Smooth muscle cell (in vitro differentiated cells): ENCODE results near the gene PODXL. TPM values are rescaled to one million over a fixed set of nuclear protein-coding genes. Genes with fewer than 3 reads are reported as not detected.
A peak's percentile ranks its signal among the peaks of the same experiment; 100 is the strongest.

ENCODE experiments used
- DNase-seq: peaks from one replicate; lab custom pipeline; 2025; ENCODE audit not compliant: unreplicated experiment; lab: John Stamatoyannopoulos, UW
- H2AFZ ChIP-seq: fragments of 200-600 bp; sonication (generic); 2 replicates; pipeline ENCODE4 v1.6.0; 2016; ENCODE audit warnings: antibody characterized with exemption, low read depth, mild to moderate bottlenecking
- H3F3A ChIP-seq: fragments of 200-600 bp; sonication (generic); 2 replicates; pipeline ENCODE4 v1.6.0; 2017; ENCODE audit warnings: antibody characterized with exemption, low read depth
- H3K27ac ChIP-seq: fragments of 200-600 bp; sonication (generic); 2 replicates; pipeline ENCODE4 v1.5.1; 2016; ENCODE audit warnings: low read depth, mild to moderate bottlenecking
- H3K27me3 ChIP-seq: fragments of 200-600 bp; sonication (generic); 2 replicates; pipeline ENCODE4 v1.6.1; 2016; ENCODE audit warnings: low read depth, mild to moderate bottlenecking
- H3K36me3 ChIP-seq: fragments of 200-600 bp; sonication (generic); 2 replicates; pipeline ENCODE4 v1.5.1; 2016; ENCODE audit warnings: low read depth
- H3K4me1 ChIP-seq: fragments of 200-600 bp; sonication (generic); 2 replicates; pipeline ENCODE4 v1.5.1; 2016; ENCODE audit warnings: low read depth
- H3K4me2 ChIP-seq: fragments of 200-600 bp; sonication (generic); 2 replicates; pipeline ENCODE4 v1.6.0; 2016; ENCODE audit warnings: mild to moderate bottlenecking
- H3K4me3 ChIP-seq: fragments of 200-600 bp; sonication (generic); 2 replicates; pipeline ENCODE4 v1.5.1; 2016; ENCODE audit warnings: mild to moderate bottlenecking
- H3K79me2 ChIP-seq: fragments of 200-600 bp; sonication (generic); 2 replicates; pipeline ENCODE4 v1.6.0; 2016; ENCODE audit warnings: low read depth, mild to moderate bottlenecking
- H3K9ac ChIP-seq: fragments of 200-600 bp; sonication (generic); 2 replicates; pipeline ENCODE4 v1.6.0; 2016; ENCODE audit warnings: low read depth
- H3K9me3 ChIP-seq: fragments of 200-600 bp; sonication (generic); replicated peaks from 2 replicates; pipeline ENCODE4 v1.5.1; 2016; ENCODE audit warnings: low read depth
- H4K20me1 ChIP-seq: fragments of 200-600 bp; sonication (generic); 2 replicates; pipeline ENCODE4 v1.6.0; 2016; ENCODE audit warnings: low read depth
- WGBS: methylation state at CpG from one replicate; pipeline ENCODE4 v1.1.7; 2016; ENCODE audit warnings: low lambda C conversion rate; 5-methylcytosine and 5-hydroxymethylcytosine counted together
- polyA plus RNA-seq: library from polyadenylated mRNA; unstranded; fragments of >200 nt; fragmentation: Nextera tagmentation; extraction: Ambion mirVana; gene quantifications from 2 replicates; pipeline ENCODE4 v1.2.1, GENCODE V29; 2016
- total RNA-seq: library from RNA; depleted of rRNA; stranded (reverse); fragments of >200 nt; gene quantifications from 2 replicates; pipeline ENCODE4 v1.2.3, GENCODE V29; 2014
- TF ChIP-seq, protein P1 (sequence below): fragments of 200-600 bp; sonication (generic); IDR thresholded peaks from 2 replicates; pipeline ENCODE4 v1.5.1; 2017; ENCODE audit warnings: borderline replicate concordance, mild to moderate bottlenecking, antibody characterized with exemption; ENCODE audit not compliant: insufficient read depth, poor library complexity, severe bottlenecking

PODXL gene
- total and polyA plus RNA-seq, 2 experiments from 2014 or later, result 2.1 to 10.8 TPM

DNA sequence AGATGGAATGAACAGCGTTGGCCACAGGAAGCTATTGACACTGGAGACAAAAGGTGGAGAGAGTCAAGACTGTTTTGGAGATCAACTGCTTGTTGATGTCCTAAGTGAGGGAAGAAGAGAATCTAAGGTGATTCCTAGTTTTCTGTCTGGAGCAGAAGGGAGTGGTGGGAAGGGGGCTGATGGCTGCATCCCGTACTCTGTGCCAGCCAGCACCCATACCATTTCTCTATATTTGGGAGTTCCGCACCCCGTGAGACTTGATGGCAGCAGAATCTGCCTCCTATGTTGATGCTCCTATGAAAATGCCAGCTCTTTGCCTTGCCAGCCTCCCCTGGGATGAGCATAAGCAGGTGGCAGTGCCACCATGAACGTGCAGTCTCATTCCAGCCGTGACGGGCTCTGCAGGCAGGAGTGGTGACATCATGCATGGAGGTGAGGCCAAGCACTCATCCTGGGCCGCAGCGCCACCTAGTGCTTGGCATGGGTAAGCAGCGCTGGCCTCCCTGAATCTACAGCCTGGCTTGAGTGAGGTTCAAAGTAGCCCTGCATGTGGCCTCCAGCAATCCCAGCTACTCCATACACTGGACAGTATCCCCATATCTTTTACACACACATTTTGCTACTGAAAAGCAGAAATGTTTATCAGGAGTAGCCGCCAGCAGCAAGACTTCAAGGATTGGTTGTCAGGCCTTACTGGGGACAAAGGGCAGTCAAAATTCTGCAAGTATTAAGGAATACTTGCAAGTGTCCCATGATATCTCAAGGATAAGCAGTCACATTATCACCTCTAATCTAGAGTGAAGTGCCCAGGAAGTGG is 43.0 kb downstream of the PODXL start:
- DNase-seq, result peak; percentile 36

DNA sequence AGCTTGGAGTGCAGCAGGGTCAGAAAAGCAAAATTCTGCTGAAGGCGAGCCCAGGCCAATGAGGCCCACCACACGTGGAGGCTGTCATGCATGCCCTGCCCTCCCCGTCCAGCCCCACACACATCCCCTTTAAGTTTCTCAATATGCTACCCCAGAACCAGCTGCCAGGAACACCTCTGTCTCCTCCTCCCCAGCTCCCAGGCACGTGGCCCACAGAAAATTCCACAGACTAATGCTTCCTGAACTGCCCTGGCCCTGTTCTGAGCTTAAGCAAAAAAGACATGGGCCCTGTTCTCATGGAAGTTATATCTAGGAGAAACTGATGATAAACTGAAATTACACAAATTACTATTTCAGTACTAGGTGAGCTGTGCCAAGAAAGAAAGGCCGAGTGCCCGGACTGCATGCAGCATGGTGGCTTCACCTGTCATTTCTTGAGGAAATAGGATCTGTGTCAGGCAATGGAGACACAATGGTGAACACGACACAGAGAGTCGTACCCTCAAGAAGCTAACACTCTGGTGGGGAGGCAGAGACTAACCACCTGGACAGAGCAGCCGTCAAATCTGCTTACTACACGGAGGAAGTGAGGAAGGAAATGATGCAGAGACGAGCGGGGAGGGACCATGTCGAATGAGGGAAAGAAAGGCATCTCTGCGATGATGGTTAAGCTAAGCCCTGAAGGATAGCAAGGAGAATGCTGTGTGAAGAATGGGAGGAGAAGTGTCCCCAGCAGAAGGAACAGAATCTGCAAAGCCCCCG is 44.5 kb downstream of the PODXL start:
- no peaks in the 10 kb centered on the region for H3K36me3 ChIP-seq
- H3K4me3 ChIP-seq, result no peak overlapping the region
- WGBS, result 93% methylated on average over 13 of the region's 15 CpGs
- no peak for DNase-seq
- peaks cover 4% of the 10 kb centered on the region for H3K4me1 ChIP-seq
- H3K27ac ChIP-seq, result no peak overlapping the region
- no peak overlapping the region for H2AFZ ChIP-seq
- TF ChIP-seq, protein P1, sequence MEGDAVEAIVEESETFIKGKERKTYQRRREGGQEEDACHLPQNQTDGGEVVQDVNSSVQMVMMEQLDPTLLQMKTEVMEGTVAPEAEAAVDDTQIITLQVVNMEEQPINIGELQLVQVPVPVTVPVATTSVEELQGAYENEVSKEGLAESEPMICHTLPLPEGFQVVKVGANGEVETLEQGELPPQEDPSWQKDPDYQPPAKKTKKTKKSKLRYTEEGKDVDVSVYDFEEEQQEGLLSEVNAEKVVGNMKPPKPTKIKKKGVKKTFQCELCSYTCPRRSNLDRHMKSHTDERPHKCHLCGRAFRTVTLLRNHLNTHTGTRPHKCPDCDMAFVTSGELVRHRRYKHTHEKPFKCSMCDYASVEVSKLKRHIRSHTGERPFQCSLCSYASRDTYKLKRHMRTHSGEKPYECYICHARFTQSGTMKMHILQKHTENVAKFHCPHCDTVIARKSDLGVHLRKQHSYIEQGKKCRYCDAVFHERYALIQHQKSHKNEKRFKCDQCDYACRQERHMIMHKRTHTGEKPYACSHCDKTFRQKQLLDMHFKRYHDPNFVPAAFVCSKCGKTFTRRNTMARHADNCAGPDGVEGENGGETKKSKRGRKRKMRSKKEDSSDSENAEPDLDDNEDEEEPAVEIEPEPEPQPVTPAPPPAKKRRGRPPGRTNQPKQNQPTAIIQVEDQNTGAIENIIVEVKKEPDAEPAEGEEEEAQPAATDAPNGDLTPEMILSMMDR, result no peak
- H3F3A ChIP-seq, result no peaks in the 10 kb centered on the region
- H3K79me2 ChIP-seq, result no peaks in the 10 kb centered on the region
- no peak overlapping the region for H3K9ac ChIP-seq
- H4K20me1 ChIP-seq, result no peaks in the 10 kb centered on the region
- no peak overlapping the region for H3K4me2 ChIP-seq
- H3K9me3 ChIP-seq, result no peaks in the 10 kb centered on the region
- no peaks in the 10 kb centered on the region for H3K27me3 ChIP-seq

More for the DNA sequence above, 43.0 kb downstream of the PODXL start:
- peak overlapping the region; percentile 63 for H3K4me2 ChIP-seq
- no peak overlapping the region for H2AFZ ChIP-seq
- H3K27ac ChIP-seq, result no peak overlapping the region
- no peaks in the 10 kb centered on the region for H3K9me3 ChIP-seq
- WGBS, result 36% methylated on average over 11 of the region's 11 CpGs
- no peak overlapping the region for H3K4me3 ChIP-seq
- H3K4me1 ChIP-seq, result peaks cover 4% of the 10 kb centered on the region
- H4K20me1 ChIP-seq, result no peaks in the 10 kb centered on the region
- H3K36me3 ChIP-seq, result no peaks in the 10 kb centered on the region
- H3K9ac ChIP-seq, result no peak overlapping the region
- H3F3A ChIP-seq, result no peaks in the 10 kb centered on the region
- H3K79me2 ChIP-seq, result no peaks in the 10 kb centered on the region
- H3K27me3 ChIP-seq, result no peaks in the 10 kb centered on the region
- TF ChIP-seq, protein P1, result peak; percentile 94

DNA sequence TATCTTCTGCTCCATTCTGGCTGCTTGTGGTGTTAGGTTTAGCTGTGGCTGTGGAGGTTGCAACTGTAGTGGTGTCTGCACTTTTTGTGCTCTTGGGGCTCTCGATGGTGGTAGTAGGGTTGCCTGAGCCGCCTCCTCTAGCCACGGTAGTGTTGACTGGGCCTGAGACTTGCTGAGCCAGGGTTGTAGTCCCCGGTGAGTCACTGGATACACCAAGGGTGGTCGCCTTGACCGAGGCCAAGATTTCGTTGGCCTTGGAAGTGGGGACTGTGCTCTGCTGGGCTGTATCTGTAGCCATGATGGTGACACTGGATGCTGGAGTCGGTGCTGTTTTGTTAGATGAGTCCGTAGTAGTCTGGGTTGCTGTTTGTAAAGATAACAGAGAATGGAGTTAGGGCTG is 45.4 kb downstream of the PODXL start:
- Histone ChIP-seq H3K36me3 (no peaks in the 10 kb centered on the region), H3K4me1 (peaks cover 4% of the 10 kb centered on the region), H3K27ac (no peak overlapping the region), H3K9ac (no peak overlapping the region), H3K9me3 (no peaks in the 10 kb centered on the region), H3K4me3 (no peak overlapping the region), H4K20me1 (no peaks in the 10 kb centered on the region), H3K4me2 (no peak overlapping the region), H2AFZ (no peak overlapping the region), H3K79me2 (no peaks in the 10 kb centered on the region), H3F3A (no peaks in the 10 kb centered on the region), H3K27me3 (no peaks in the 10 kb centered on the region)
- TF ChIP-seq, protein P1, result no peak
- 77% methylated on average over 9 of the region's 9 CpGs for WGBS
- DNase-seq, result no peak
